ENCODE measurements around the gene UNC13A. TPM values are rescaled to one million over a fixed set of nuclear protein-coding genes. Genes with fewer than 3 reads are reported as not detected.
"Not testable (repeated sequence)": the region's sequence is repeated elsewhere in the genome, so short reads cannot be mapped to it uniquely, and the experiment has no call there.

The UNC13A gene
- total and polyA plus RNA-seq, 7 donors = under 0.01 to 0.83 (median 0.60) TPM

DNA sequence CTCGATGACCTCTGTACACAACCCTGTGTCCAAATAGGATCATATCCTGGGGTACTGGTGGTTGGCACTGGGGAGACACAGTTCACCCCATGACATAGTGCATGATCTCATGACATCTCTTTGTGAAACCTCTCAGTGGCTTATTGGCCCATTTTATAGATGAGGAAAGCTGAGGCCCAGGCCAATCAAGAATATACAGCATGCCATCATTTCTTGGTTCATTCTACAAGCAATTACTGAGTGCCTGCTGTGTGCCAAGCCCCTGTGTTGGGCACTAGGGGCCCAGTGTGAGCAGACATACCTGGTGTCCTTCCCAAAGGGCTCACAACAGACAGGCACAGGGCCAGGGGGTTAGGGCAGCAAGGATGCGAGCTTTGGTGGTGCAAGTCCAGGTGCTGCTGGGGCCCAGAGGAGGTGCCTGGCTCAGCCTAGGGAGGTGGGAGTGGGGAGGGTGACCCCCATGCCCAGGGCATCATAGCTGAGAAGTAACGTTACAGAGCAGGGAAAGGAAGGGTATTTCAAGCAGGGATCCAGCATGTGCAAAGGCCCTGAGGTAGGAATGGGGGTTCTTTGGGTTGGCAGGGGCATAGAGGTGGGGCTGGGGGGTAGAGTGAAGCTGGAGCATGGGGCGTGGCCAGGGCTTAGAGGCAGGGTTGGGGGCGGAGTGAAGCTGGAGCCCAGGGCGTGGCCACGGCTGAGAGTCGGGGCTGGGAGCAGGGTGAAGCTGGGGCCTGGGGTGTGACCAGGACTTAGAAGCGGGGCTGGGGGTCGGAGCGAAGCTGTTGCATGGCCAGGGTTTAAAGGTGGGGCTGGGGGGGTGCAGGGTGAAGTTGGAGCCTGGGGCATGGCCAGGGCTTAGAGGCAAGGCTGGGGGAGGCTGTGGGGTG lies 112.0 kb downstream of the UNC13A start:
- H3K27me3 ChIP-seq = no peaks in the 10 kb centered on the region
- H3K4me1 ChIP-seq = peaks cover 0 to 5% (median 2%) of the 10 kb centered on the region in 4 donors
- no peak overlapping the region for H3K27ac ChIP-seq
- H3K9me3 ChIP-seq = no peaks in the 10 kb centered on the region
- intact Hi-C loops (cut with DNase I) = no loop called here
- WGBS, 2 donors = 77 to 90% methylated on average over 11 of the region's 11 CpGs
- TF ChIP-seq EP300 (IDR thresholded peaks at IDR 0.05) = no peak
- TF ChIP-seq, protein P1, sequence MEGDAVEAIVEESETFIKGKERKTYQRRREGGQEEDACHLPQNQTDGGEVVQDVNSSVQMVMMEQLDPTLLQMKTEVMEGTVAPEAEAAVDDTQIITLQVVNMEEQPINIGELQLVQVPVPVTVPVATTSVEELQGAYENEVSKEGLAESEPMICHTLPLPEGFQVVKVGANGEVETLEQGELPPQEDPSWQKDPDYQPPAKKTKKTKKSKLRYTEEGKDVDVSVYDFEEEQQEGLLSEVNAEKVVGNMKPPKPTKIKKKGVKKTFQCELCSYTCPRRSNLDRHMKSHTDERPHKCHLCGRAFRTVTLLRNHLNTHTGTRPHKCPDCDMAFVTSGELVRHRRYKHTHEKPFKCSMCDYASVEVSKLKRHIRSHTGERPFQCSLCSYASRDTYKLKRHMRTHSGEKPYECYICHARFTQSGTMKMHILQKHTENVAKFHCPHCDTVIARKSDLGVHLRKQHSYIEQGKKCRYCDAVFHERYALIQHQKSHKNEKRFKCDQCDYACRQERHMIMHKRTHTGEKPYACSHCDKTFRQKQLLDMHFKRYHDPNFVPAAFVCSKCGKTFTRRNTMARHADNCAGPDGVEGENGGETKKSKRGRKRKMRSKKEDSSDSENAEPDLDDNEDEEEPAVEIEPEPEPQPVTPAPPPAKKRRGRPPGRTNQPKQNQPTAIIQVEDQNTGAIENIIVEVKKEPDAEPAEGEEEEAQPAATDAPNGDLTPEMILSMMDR (IDR thresholded peaks at IDR 0.05) = no peak
- TF ChIP-seq POLR2AphosphoS5 (IDR thresholded peaks at IDR 0.05) = no peak
- no peak for TF ChIP-seq POLR2A (IDR thresholded peaks at IDR 0.05)
- H3K4me3 ChIP-seq = no peak overlapping the region
- no peak for DNase-seq
- H3K36me3 ChIP-seq = peaks cover 12 to 80% (median 44%) of the 10 kb centered on the region in 4 donors

DNA sequence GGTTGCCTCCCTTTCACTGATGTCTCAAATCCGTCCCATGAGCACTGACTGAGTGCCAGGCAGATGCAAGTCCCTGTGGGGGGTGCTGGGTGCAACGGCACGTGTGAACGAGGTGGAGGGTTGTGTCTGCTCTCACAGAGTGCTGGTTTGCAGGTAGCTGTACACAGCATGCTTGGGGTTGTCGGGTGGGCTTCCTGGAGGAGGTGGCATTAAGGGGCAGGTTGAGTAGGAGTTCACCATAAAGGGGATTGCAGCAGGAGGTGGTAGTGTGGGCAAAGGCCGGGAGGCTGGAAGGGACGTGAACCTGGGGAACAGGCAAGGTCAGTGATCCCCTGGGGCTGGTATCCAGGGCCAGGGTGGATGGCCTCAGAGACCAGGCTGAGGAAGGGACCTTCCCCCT lies 115.5 kb downstream of the UNC13A start:
- TF ChIP-seq POLR2A (IDR thresholded peaks at IDR 0.05) = no peak
- TF ChIP-seq, protein P1 (IDR thresholded peaks at IDR 0.05) = no peak
- TF ChIP-seq POLR2AphosphoS5 (IDR thresholded peaks at IDR 0.05) = no peak
- TF ChIP-seq EP300 (IDR thresholded peaks at IDR 0.05) = no peak
- no peak overlapping the region for H3K4me3 ChIP-seq
- no peak overlapping the region for H3K27ac ChIP-seq
- DNase-seq = no peak
- peaks cover 0 to 5% (median 2%) of the 10 kb centered on the region in 4 donors for H3K4me1 ChIP-seq
- H3K9me3 ChIP-seq = no peaks in the 10 kb centered on the region
- WGBS, 2 donors = 96% methylated on average over 7 of the region's 7 CpGs
- H3K36me3 ChIP-seq = peaks cover 13 to 87% (median 55%) of the 10 kb centered on the region in 4 donors
- intact Hi-C loops (cut with DNase I) = loop anchor here (1.0 kb wide), 1 partner anchor 33 kb away; no protein-coding TSS in a partner anchor
- no peaks in the 10 kb centered on the region for H3K27me3 ChIP-seq

DNA sequence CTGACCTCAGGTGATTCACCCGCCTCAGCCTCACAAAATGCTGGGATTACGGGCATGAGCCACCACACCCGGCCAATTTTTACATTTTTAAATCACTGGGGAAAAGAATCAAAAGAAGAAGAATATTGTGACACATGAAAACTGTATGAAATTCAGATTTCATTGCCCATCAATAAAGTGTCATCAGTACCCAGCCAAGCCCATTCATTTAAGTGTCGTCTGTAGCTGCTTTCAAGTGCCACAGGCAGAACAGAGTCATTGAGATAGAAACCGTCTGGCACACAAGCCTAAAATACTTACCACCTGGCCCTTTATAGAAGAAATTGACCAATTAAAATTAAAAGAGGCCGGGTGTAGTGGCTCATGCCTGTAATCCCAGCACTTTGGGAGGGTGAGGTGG lies 117.4 kb downstream of the UNC13A start:
- TF ChIP-seq, protein P1 (IDR thresholded peaks at IDR 0.05) = no peak
- TF ChIP-seq EP300 (IDR thresholded peaks at IDR 0.05) = no peak
- TF ChIP-seq POLR2A (IDR thresholded peaks at IDR 0.05) = no peak
- no peak overlapping the region for H3K4me3 ChIP-seq
- no peak for DNase-seq
- WGBS, 2 donors = 89 to 92% methylated on average over 6 of the region's 6 CpGs
- peaks cover 10 to 84% (median 57%) of the 10 kb centered on the region in 4 donors for H3K36me3 ChIP-seq
- no peak overlapping the region for H3K27ac ChIP-seq
- no peaks in the 10 kb centered on the region for H3K27me3 ChIP-seq
- H3K9me3 ChIP-seq = no peaks in the 10 kb centered on the region
- H3K4me1 ChIP-seq = peaks cover 0 to 5% (median 2%) of the 10 kb centered on the region in 4 donors
- intact Hi-C loops (cut with DNase I) = no loop called here

DNA sequence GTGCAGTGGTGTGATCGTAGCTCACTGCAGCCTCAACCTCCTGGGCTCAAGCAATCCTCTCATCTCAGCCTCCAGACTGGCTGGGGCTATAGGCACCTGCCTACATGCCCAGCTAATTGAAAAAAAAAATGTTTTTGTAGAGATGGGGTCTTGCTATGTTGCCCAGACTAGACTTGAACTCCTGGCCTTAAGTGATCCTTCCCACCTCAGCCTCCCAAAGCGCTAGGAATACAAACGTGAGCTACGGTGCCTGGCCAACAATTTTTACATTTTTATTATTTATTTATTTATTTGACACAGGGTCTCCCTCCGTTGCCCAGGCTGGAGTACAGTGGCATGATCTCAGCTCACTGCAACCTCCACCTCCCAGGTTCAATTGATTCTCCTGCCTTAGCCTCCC lies 117.9 kb downstream of the UNC13A start:
- not testable (repeated sequence) for H3K4me1 ChIP-seq

DNA sequence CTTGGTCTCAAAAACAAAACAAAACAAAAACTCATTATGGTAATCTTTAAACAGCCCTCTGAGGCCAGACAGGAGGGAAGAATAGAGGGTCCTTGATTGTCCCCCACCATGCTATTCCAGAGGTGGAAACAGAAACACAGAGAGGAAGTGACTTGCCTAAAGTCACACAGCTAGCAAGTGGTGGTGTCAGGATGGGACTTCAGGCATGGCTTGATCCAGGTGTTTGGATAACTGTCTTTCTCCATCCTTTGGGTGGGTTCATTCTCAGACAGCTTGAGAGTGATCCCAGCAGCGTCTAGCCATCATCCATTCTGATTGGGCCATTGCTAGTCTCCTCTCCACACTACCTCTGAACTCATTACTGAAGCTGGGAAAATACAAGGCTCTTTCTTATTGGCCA lies 120.2 kb downstream of the UNC13A start:
- TF ChIP-seq EP300 (IDR thresholded peaks at IDR 0.05) = no peak
- TF ChIP-seq POLR2AphosphoS5 (IDR thresholded peaks at IDR 0.05) = no peak
- TF ChIP-seq POLR2A (IDR thresholded peaks at IDR 0.05) = no peak
- TF ChIP-seq, protein P1 (IDR thresholded peaks at IDR 0.05) = no peak
- no peak for DNase-seq
- Histone ChIP-seq H3K27ac (no peak overlapping the region), H3K4me1 (no peaks in the 10 kb centered on the region), H3K27me3 (no peaks in the 10 kb centered on the region), H3K36me3 (peaks cover 6 to 90% (median 52%) of the 10 kb centered on the region in 4 donors), H3K4me3 (no peak overlapping the region), H3K9me3 (no peaks in the 10 kb centered on the region)
- intact Hi-C loops (cut with DNase I) = no loop called here
- 97 to 98% methylated on average over 1 of the region's 1 CpG for whole genome bisulfite sequencing, 2 donors

More for the DNA sequence above, 117.9 kb downstream of the UNC13A start:
- H3K4me3 ChIP-seq; intact Hi-C loops (cut with DNase I); H3K27me3 ChIP-seq; H3K27ac ChIP-seq; DNase-seq; H3K9me3 ChIP-seq: not testable (repeated sequence)
- 94 to 98% methylated on average over 5 of the region's 5 CpGs for WGBS, 2 donors
- H3K36me3 ChIP-seq = peaks cover 10 to 84% (median 57%) of the 10 kb centered on the region in 4 donors

Measured in sigmoid colon (tissue), 7 donors.